SK-N-SH (cell line): ENCODE results near the gene CCDC107. TPM values are rescaled to one million over a fixed set of nuclear protein-coding genes. Genes with fewer than 3 reads are reported as not detected.

Experiments
- CTCF ChIA-PET: fragments of 300-600, 350-600 bp; formaldehyde crosslinking; extraction: SDS; loops from one replicate; lab custom pipeline; 2021; lab: Yijun Ruan, JAX
- POLR2A ChIA-PET: fragments of 350-600 bp; sonication (Branson Sonifier 250); formaldehyde crosslinking; extraction: SDS; loops from one replicate; lab custom pipeline; 2020; ENCODE audit warnings: antibody characterized with exemption, inconsistent platforms; lab: Yijun Ruan, JAX
- DNase-seq: peaks from one replicate; pipeline ENCODE4 v3.0.0; 2012
- H2AFZ ChIP-seq: fragments of 200-600 bp; sonication (generic); 2 replicates; pipeline ENCODE4 v1.8.1; 2016; ENCODE audit warnings: antibody characterized with exemption, mild to moderate bottlenecking, low read depth
- H3F3A ChIP-seq: fragments of 200-600 bp; sonication (generic); replicated peaks from 2 replicates; pipeline ENCODE3; 2016; ENCODE audit warnings: antibody characterized with exemption, mild to moderate bottlenecking; ENCODE audit not compliant: insufficient read depth
- H3K27ac ChIP-seq, 2 experiments: fragments of 200-500 bp in 1 of 2; fragments of 200-600 bp in 1 of 2; sonication (Bioruptor generic) in 1 of 2; sonication (generic), shearing (Covaris generic) in 1 of 2; 2 replicates each; pipeline versions ENCODE4 v1.5.1 to v1.6.1; 2014 to 2016; ENCODE audit warnings: low read depth in 2 of 2, inconsistent platforms in 1 of 2, low read length in 1 of 2, mild to moderate bottlenecking in 1 of 2, mixed read lengths in 1 of 2
- H3K27me3 ChIP-seq: fragments of 200-600 bp; sonication (generic), shearing (Covaris generic); 2 replicates; pipeline ENCODE4 v1.6.1; 2016; ENCODE audit warnings: mixed run types; ENCODE audit not compliant: insufficient read depth
- H3K36me3 ChIP-seq, 2 experiments: fragments of 200-500 bp in 1 of 2; fragments of 200-600 bp in 1 of 2; sonication (Bioruptor generic) in 1 of 2; sonication (generic) in 1 of 2; replicated peaks in 1 of 2; 2 replicates each; pipeline versions ENCODE3 to v1.5.1; 2014 to 2016; ENCODE audit warnings: low read length in 1 of 2, mild to moderate bottlenecking in 1 of 2; ENCODE audit not compliant: insufficient read depth in 2 of 2, control insufficient read depth in 1 of 2
- H3K4me1 ChIP-seq, 2 experiments: fragments of 200-500 bp in 1 of 2; fragments of 200-600 bp in 1 of 2; sonication (Bioruptor generic) in 1 of 2; sonication (generic), shearing (Covaris generic) in 1 of 2; 2 replicates each; pipeline versions ENCODE4 v1.5.1 to v1.6.1; 2014 to 2016; ENCODE audit warnings: low read depth in 1 of 2, low read length in 1 of 2, mixed run types in 1 of 2; ENCODE audit not compliant: insufficient read depth in 2 of 2, control insufficient read depth in 1 of 2
- H3K4me2 ChIP-seq: fragments of 200-600 bp; sonication (generic), shearing (Covaris generic); 2 replicates; pipeline ENCODE4 v1.6.1; 2017; ENCODE audit warnings: mixed run types
- H3K4me3 ChIP-seq, 2 experiments: fragments of 200-500 bp in 1 of 2; fragments of 200-600 bp in 1 of 2; sonication (Bioruptor generic) in 1 of 2; sonication (generic), shearing (Covaris generic) in 1 of 2; 2 replicates each; pipeline versions ENCODE4 v1.5.1 to v1.8.1; 2014 to 2016; ENCODE audit warnings: low read depth in 2 of 2, inconsistent platforms in 1 of 2, low read length in 1 of 2, mild to moderate bottlenecking in 1 of 2, mixed read lengths in 1 of 2, moderate library complexity in 1 of 2
- H3K79me2 ChIP-seq: fragments of 200-600 bp; sonication (generic); 2 replicates; pipeline ENCODE4 v1.8.1; 2017; ENCODE audit warnings: mild to moderate bottlenecking; ENCODE audit not compliant: insufficient read depth
- H3K9ac ChIP-seq: fragments of 200-600 bp; sonication (generic); 2 replicates; pipeline ENCODE4 v1.6.1; 2017; ENCODE audit warnings: mixed run types
- H3K9me2 ChIP-seq: fragments of 200-600 bp; sonication (generic); 2 replicates; pipeline ENCODE4 v1.6.1; 2017; ENCODE audit warnings: mixed run types
- H3K9me3 ChIP-seq: fragments of 200-600 bp; sonication (generic); 2 replicates; pipeline ENCODE4 v1.6.1; 2017; ENCODE audit warnings: mixed run types, mild to moderate bottlenecking, moderate library complexity
- H4K20me1 ChIP-seq: fragments of 200-600 bp; sonication (generic); 2 replicates; pipeline ENCODE4 v1.6.1; 2017; ENCODE audit warnings: mild to moderate bottlenecking, mixed run types; ENCODE audit not compliant: insufficient read depth
- CHD2 ChIP-seq: fragments of 150-350 bp; IDR thresholded peaks from 2 replicates; pipeline ENCODE4 v1.6.1; 2018; ENCODE audit warnings: low read length; ENCODE audit not compliant: partially characterized antibody
- GATA2 ChIP-seq: sonication (generic); formaldehyde crosslinking; IDR thresholded peaks from 2 replicates; pipeline ENCODE4 v1.5.0; 2020; ENCODE audit warnings: mild to moderate bottlenecking, missing genetic modification reagents
- JUND ChIP-seq: IDR thresholded peaks from 2 replicates; pipeline ENCODE4 v1.4.0; 2012
- RAD21 ChIP-seq: IDR thresholded peaks from 2 replicates; pipeline ENCODE4 v1.6.1; 2012; ENCODE audit warnings: mild to moderate bottlenecking, low read length
- RCOR1 ChIP-seq: fragments of 150-350 bp; IDR thresholded peaks from 2 replicates; pipeline ENCODE4 v1.6.1; 2017; ENCODE audit warnings: antibody characterized with exemption, low read length
- SMC3 ChIP-seq: IDR thresholded peaks from 2 replicates; pipeline ENCODE4 v1.6.1; 2012; ENCODE audit warnings: low read depth, low read length, improper control_type of control experiment
- TAF1 ChIP-seq: IDR thresholded peaks from 2 replicates; pipeline ENCODE4 v1.6.1; 2012; ENCODE audit warnings: low read depth, mild to moderate bottlenecking, low read length, moderate library complexity, borderline replicate concordance
- TCF12 ChIP-seq: IDR thresholded peaks from 2 replicates; pipeline ENCODE4 v1.4.0; 2012
- YY1 ChIP-seq: IDR thresholded peaks from 2 replicates; pipeline ENCODE4 v1.4.0; 2012; ENCODE audit warnings: low read depth, mild to moderate bottlenecking
- WGBS: methylation state at CpG from one replicate; pipeline ENCODE4 v1.1.6; 2017; ENCODE audit warnings: low lambda C conversion rate; 5-methylcytosine and 5-hydroxymethylcytosine counted together
- polyA plus RNA-seq, 3 experiments: library from polyadenylated mRNA; depleted of rRNA; stranded (reverse); fragments of >200 nt; gene quantifications; 2 replicates each; pipeline ENCODE4 v1.2.3, GENCODE V29; 2012
- TF ChIP-seq, protein P1 (sequence below): IDR thresholded peaks from 2 replicates; pipeline ENCODE4; 2012
- TF ChIP-seq, protein P2 (sequence below): fragments of 200-600 bp; sonication (generic); IDR thresholded peaks from 2 replicates; pipeline ENCODE4 v1.6.1; 2017; ENCODE audit warnings: antibody characterized with exemption, mild to moderate bottlenecking, moderate library complexity
- TF ChIP-seq, protein P3 (sequence below): IDR thresholded peaks from 2 replicates; pipeline ENCODE4 v1.6.1; 2012; ENCODE audit warnings: mild to moderate bottlenecking, low read depth, low read length, moderate library complexity

Gene CCDC107
- polyA plus RNA-seq, 1 of the 3 experiments (the other 2 are of a cell fraction), result 22.0 TPM

DNA sequence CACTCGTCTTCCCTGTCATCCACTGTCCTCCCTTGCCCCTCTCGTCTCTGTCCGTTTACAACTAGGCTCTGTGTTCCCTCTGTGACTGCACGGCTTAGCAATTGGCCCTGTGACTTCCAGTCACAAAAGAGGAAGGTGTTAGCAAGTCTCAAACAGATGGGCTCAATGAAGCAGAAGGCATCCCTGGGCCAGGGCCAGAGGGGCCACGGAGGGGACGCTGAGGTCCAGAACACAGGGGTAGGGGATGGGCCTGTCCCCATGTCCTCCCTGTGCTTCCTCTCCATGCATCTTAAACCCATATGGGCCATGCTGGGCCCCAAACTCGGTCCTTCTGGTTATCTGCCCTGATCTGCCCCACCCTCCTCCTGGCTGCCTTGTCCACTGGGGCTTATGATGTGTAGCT, 39.8 kb upstream of the CCDC107 start, which contains the start of gene CD72:
Gene CD72 (minus strand): TSS at position 89 of the 403 bp plus-strand sequence. CDS start 110 bp downstream, outside the sequence.
- no peaks in the 10 kb centered on the region for H4K20me1 ChIP-seq
- TF ChIP-seq, protein P1, sequence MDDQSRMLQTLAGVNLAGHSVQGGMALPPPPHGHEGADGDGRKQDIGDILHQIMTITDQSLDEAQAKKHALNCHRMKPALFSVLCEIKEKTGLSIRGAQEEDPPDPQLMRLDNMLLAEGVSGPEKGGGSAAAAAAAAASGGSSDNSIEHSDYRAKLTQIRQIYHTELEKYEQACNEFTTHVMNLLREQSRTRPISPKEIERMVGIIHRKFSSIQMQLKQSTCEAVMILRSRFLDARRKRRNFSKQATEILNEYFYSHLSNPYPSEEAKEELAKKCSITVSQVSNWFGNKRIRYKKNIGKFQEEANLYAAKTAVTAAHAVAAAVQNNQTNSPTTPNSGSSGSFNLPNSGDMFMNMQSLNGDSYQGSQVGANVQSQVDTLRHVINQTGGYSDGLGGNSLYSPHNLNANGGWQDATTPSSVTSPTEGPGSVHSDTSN, result no peak
- TF ChIP-seq TAF1, result no peak
- TF ChIP-seq GATA2 (CRISPR knock-in tag), result no peak
- TF ChIP-seq TCF12, result no peak
- no peak for TF ChIP-seq RCOR1
- TF ChIP-seq RAD21, result no peak
- no peak for TF ChIP-seq CHD2
- TF ChIP-seq, protein P2, sequence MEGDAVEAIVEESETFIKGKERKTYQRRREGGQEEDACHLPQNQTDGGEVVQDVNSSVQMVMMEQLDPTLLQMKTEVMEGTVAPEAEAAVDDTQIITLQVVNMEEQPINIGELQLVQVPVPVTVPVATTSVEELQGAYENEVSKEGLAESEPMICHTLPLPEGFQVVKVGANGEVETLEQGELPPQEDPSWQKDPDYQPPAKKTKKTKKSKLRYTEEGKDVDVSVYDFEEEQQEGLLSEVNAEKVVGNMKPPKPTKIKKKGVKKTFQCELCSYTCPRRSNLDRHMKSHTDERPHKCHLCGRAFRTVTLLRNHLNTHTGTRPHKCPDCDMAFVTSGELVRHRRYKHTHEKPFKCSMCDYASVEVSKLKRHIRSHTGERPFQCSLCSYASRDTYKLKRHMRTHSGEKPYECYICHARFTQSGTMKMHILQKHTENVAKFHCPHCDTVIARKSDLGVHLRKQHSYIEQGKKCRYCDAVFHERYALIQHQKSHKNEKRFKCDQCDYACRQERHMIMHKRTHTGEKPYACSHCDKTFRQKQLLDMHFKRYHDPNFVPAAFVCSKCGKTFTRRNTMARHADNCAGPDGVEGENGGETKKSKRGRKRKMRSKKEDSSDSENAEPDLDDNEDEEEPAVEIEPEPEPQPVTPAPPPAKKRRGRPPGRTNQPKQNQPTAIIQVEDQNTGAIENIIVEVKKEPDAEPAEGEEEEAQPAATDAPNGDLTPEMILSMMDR, result no peak
- TF ChIP-seq SMC3, result no peak
- no peak for TF ChIP-seq JUND
- TF ChIP-seq, protein P3, sequence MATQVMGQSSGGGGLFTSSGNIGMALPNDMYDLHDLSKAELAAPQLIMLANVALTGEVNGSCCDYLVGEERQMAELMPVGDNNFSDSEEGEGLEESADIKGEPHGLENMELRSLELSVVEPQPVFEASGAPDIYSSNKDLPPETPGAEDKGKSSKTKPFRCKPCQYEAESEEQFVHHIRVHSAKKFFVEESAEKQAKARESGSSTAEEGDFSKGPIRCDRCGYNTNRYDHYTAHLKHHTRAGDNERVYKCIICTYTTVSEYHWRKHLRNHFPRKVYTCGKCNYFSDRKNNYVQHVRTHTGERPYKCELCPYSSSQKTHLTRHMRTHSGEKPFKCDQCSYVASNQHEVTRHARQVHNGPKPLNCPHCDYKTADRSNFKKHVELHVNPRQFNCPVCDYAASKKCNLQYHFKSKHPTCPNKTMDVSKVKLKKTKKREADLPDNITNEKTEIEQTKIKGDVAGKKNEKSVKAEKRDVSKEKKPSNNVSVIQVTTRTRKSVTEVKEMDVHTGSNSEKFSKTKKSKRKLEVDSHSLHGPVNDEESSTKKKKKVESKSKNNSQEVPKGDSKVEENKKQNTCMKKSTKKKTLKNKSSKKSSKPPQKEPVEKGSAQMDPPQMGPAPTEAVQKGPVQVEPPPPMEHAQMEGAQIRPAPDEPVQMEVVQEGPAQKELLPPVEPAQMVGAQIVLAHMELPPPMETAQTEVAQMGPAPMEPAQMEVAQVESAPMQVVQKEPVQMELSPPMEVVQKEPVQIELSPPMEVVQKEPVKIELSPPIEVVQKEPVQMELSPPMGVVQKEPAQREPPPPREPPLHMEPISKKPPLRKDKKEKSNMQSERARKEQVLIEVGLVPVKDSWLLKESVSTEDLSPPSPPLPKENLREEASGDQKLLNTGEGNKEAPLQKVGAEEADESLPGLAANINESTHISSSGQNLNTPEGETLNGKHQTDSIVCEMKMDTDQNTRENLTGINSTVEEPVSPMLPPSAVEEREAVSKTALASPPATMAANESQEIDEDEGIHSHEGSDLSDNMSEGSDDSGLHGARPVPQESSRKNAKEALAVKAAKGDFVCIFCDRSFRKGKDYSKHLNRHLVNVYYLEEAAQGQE, result no peak
- no peak for TF ChIP-seq YY1
- TF ChIP-seq, all 33 proteins: peak for 0
- WGBS, result 80% methylated on average over 7 of the region's 7 CpGs
- H3K4me3 ChIP-seq, result peak within 1 kb of the TSS; percentile 27 to 41; a peak in 2 of 4 replicates
- no peak within 1 kb of the TSS for H3K27ac ChIP-seq
- H3K27me3 ChIP-seq, result 0 out of 2 replicates have a peak, but pooled peaks cover 4% of the 10 kb centered on the region
- H2AFZ ChIP-seq, result peak within 1 kb of the TSS; percentile 65; the same call in 1 of the 2 replicates
- H3F3A ChIP-seq, result no peaks in the 10 kb centered on the region
- CTCF ChIA-PET, result interaction anchor here (0.6 to 5.3 kb wide), 3 partner anchors 28 to 108 kb away, joined by 3 to 20 read pairs (median 11); partner anchors contain the start of genes CCDC107 and RMRP
- no peaks in the 10 kb centered on the region for H3K9me2 ChIP-seq
- H3K9me3 ChIP-seq, result no peaks in the 10 kb centered on the region
- peak within 1 kb of the TSS; percentile 44; the same call in 1 of the 2 replicates for H3K4me2 ChIP-seq
- POLR2A ChIA-PET, result no interaction called here
- H3K79me2 ChIP-seq, result no peaks in the 10 kb centered on the region
- no peak within 1 kb of the TSS for H3K9ac ChIP-seq
- no peak for DNase-seq
- H3K4me1 ChIP-seq, result peaks cover 0 to 12% of the 10 kb centered on the region in 2 experiments; a peak in 1 of 4 replicates
- no peaks in the 10 kb centered on the region for H3K36me3 ChIP-seq
